ENCODE measurements around the gene KIRREL3. TPM values are rescaled to one million over a fixed set of nuclear protein-coding genes. Genes with fewer than 3 reads are reported as not detected.
"Not testable (repeated sequence)": the region's sequence is repeated elsewhere in the genome, so short reads cannot be mapped to it uniquely, and the experiment has no call there.

KIRREL3 gene
- total RNA-seq, 1 donor from 2014 or later: 0.92 TPM

- not testable (repeated sequence) for DNase-seq
These were observed 48.0 kb downstream of the KIRREL3 start for GRCh38 chr11:126952533-126952932.

- DNase-seq: no peak
These were observed 49.1 kb downstream of the KIRREL3 start for GRCh38 chr11:126951465-126951864.

GRCh38 chr11:126949066-126949891 is 51.3 kb downstream of the KIRREL3 start:
- no peak for DNase-seq

GRCh38 chr11:126948563-126948962 is 52.0 kb downstream of the KIRREL3 start:
- no peak for DNase-seq

GRCh38 chr11:126945319-126945718 is 55.3 kb downstream of the KIRREL3 start:
- no peak for DNase-seq

GRCh38 chr11:126943316-126943715 is 57.3 kb downstream of the KIRREL3 start:
- no peak for DNase-seq

GRCh38 chr11:126942146-126942545 is 58.4 kb downstream of the KIRREL3 start:
- DNase-seq: no peak

GRCh38 chr11:126939552-126939951 is 61.0 kb downstream of the KIRREL3 start:
- DNase-seq: no peak

- DNase-seq: no peak
These were observed 61.9 kb downstream of the KIRREL3 start for GRCh38 chr11:126938718-126939117.

- DNase-seq: peak; percentile 35
These were observed 70.3 kb downstream of the KIRREL3 start for GRCh38 chr11:126930091-126930841.

- DNase-seq: peak; percentile 20
These were observed 71.2 kb downstream of the KIRREL3 start for GRCh38 chr11:126929179-126930061.

- DNase-seq: no peak
These were observed 72.9 kb downstream of the KIRREL3 start for GRCh38 chr11:126927623-126928022.

GRCh38 chr11:126926376-126926791 is 74.2 kb downstream of the KIRREL3 start:
- DNase-seq: no peak

GRCh38 chr11:126925321-126926093 is 75.1 kb downstream of the KIRREL3 start:
- DNase-seq: peak; percentile 9

GRCh38 chr11:126924376-126925040 is 76.1 kb downstream of the KIRREL3 start:
- DNase-seq: no peak

- DNase-seq: no peak
These were observed 79.7 kb downstream of the KIRREL3 start for GRCh38 chr11:126920833-126921232.

- no peak for DNase-seq
These were observed 81.3 kb downstream of the KIRREL3 start for GRCh38 chr11:126919147-126919823.

GRCh38 chr11:126918556-126918955 is 82.0 kb downstream of the KIRREL3 start:
- no peak for DNase-seq

GRCh38 chr11:126917531-126918204 is 82.9 kb downstream of the KIRREL3 start:
- DNase-seq: no peak

GRCh38 chr11:126915430-126915829 is 85.1 kb downstream of the KIRREL3 start:
- DNase-seq: no peak
